Trophoblast cell (in vitro differentiated cells and primary cell): ENCODE measurements around the gene SOX9.
"Not testable (repeated sequence)": the region's sequence is repeated elsewhere in the genome, so short reads cannot be mapped to it uniquely, and the experiment has no call there.

Source experiments
- DNase-seq, 2 donors: peaks; one replicate each; pipeline ENCODE4 v3.0.0-alpha.2; 2016
- H2AFZ ChIP-seq: 2 replicates; pipeline ENCODE4 v1.6.1; 2013; ENCODE audit warnings: low read length, moderate library complexity, mild to moderate bottlenecking; ENCODE audit not compliant: insufficient read depth, poor library complexity
- H2AK5ac ChIP-seq: 2 replicates; pipeline ENCODE4 v1.6.1; 2013; ENCODE audit warnings: mild to moderate bottlenecking, low read length
- H2BK120ac ChIP-seq: 2 replicates; pipeline ENCODE4 v1.6.1; 2013; ENCODE audit warnings: low read length, mild to moderate bottlenecking, moderate library complexity; ENCODE audit not compliant: insufficient read depth, poor library complexity
- H2BK12ac ChIP-seq: 2 replicates; pipeline ENCODE4 v1.6.1; 2013; ENCODE audit warnings: mild to moderate bottlenecking, low read length, moderate library complexity
- H2BK5ac ChIP-seq: 2 replicates; pipeline ENCODE4 v1.6.1; 2013; ENCODE audit warnings: low read length, low read depth, moderate library complexity, mild to moderate bottlenecking; ENCODE audit not compliant: poor library complexity
- H3K14ac ChIP-seq: 2 replicates; pipeline ENCODE4 v1.6.1; 2013; ENCODE audit warnings: mild to moderate bottlenecking, low read length
- H3K18ac ChIP-seq: 2 replicates; pipeline ENCODE4 v1.6.1; 2013; ENCODE audit warnings: mild to moderate bottlenecking, low read length
- H3K23ac ChIP-seq: 2 replicates; pipeline ENCODE4 v1.6.1; 2013; ENCODE audit warnings: low read length
- H3K27ac ChIP-seq: 2 replicates; pipeline ENCODE4 v1.5.1; 2013; ENCODE audit warnings: low read depth, mild to moderate bottlenecking, inconsistent platforms, low read length, moderate library complexity
- H3K27me3 ChIP-seq: 2 replicates; pipeline ENCODE4 v1.6.1; 2013; ENCODE audit warnings: inconsistent platforms, mild to moderate bottlenecking, low read length, moderate library complexity; ENCODE audit not compliant: insufficient read depth
- H3K36me3 ChIP-seq, 2 experiments: 1 replicate in 1 of 2; 2 replicates in 1 of 2; pipeline ENCODE4 v1.6.1; 2013; ENCODE audit warnings: low read length in 2 of 2, mild to moderate bottlenecking in 2 of 2, moderate library complexity in 1 of 2; ENCODE audit not compliant: insufficient read depth in 2 of 2, control insufficient read depth in 1 of 2
- H3K4ac ChIP-seq: 2 replicates; pipeline ENCODE4 v1.6.1; 2013; ENCODE audit warnings: low read depth, mild to moderate bottlenecking, low read length, moderate library complexity
- H3K4me1 ChIP-seq, 2 experiments: 1 replicate in 1 of 2; 2 replicates in 1 of 2; pipeline ENCODE4 v1.6.1; 2013; ENCODE audit warnings: low read length in 2 of 2, mild to moderate bottlenecking in 2 of 2, moderate library complexity in 1 of 2; ENCODE audit not compliant: insufficient read depth in 2 of 2, control insufficient read depth in 1 of 2
- H3K4me2 ChIP-seq: 2 replicates; pipeline ENCODE4 v1.6.1; 2013; ENCODE audit warnings: inconsistent platforms, mild to moderate bottlenecking, low read length, moderate library complexity
- H3K4me3 ChIP-seq: 2 replicates; pipeline ENCODE4 v1.5.1; 2013; ENCODE audit warnings: mild to moderate bottlenecking, low read depth, low read length, inconsistent platforms
- H3K79me1 ChIP-seq: one replicate; pipeline ENCODE4 v1.6.1; 2013; ENCODE audit warnings: low read length
- H3K79me2 ChIP-seq: 2 replicates; pipeline ENCODE4 v1.6.1; 2013; ENCODE audit warnings: low read length, mild to moderate bottlenecking; ENCODE audit not compliant: control insufficient read depth, insufficient read depth, poor library complexity
- H3K9ac ChIP-seq: 2 replicates; pipeline ENCODE4 v1.6.1; 2013; ENCODE audit warnings: mild to moderate bottlenecking, low read length
- H3K9me3 ChIP-seq: 2 replicates; pipeline ENCODE4 v1.6.1; 2013; ENCODE audit warnings: low read depth, mild to moderate bottlenecking, control low read depth, inconsistent platforms, low read length; ENCODE audit not compliant: insufficient read depth
- H4K12ac ChIP-seq: 2 replicates; pipeline ENCODE4 v1.6.1; 2013; ENCODE audit warnings: low read depth, mild to moderate bottlenecking, low read length, moderate library complexity
- H4K8ac ChIP-seq: 2 replicates; pipeline ENCODE4 v1.6.1; 2013; ENCODE audit warnings: low read depth, mild to moderate bottlenecking, low read length, moderate library complexity
- H4K91ac ChIP-seq: one replicate; pipeline ENCODE4 v1.6.1; 2013; ENCODE audit warnings: low read depth, mild to moderate bottlenecking, low read length, moderate library complexity
- WGBS: extraction: QIAGEN DNeasy Blood & Tissue Kit; methylation state at CpG from one replicate; pipeline ENCODE4 v1.1.7; 2013; ENCODE audit warnings: missing lambda C conversion rate; ENCODE audit not compliant: insufficient read length, insufficient coverage; ENCODE audit errors: extremely low coverage; 5-methylcytosine and 5-hydroxymethylcytosine counted together

The SOX9 gene

GRCh38 chr17:72110231-72110941 lies 10.4 kb upstream of the SOX9 start:
- Histone ChIP-seq H4K91ac (no peak overlapping the region), H3K27me3 (no peaks in the 10 kb centered on the region), H3K27ac (no peak overlapping the region), H2AK5ac (no peak overlapping the region), H3K79me1 (no peaks in the 10 kb centered on the region), H3K4me2 (no peak overlapping the region), H3K4ac (no peak overlapping the region), H4K8ac (no peak overlapping the region), H3K9me3 (no peaks in the 10 kb centered on the region), H2BK12ac (no peak overlapping the region), H3K9ac (no peak overlapping the region), H2AFZ (no peak overlapping the region), H3K4me3 (no peak overlapping the region), H2BK120ac (no peak overlapping the region), H2BK5ac (no peak overlapping the region), H3K4me1 (peaks cover 0 to 4% of the 10 kb centered on the region in 2 experiments), H4K12ac (no peak overlapping the region), H3K36me3 (no peaks in the 10 kb centered on the region), H3K23ac (no peak overlapping the region), H3K18ac (no peak overlapping the region), H3K79me2 (no peaks in the 10 kb centered on the region), H3K14ac (no peak overlapping the region)
- DNase-seq = no peak
- 100% methylated on average over 1 of the region's 18 CpGs for WGBS

GRCh38 chr17:72110942-72111318 lies 9.9 kb upstream of the SOX9 start:
- H2BK5ac ChIP-seq = no peak overlapping the region
- no peak overlapping the region for H2AFZ ChIP-seq
- no peak overlapping the region for H2BK12ac ChIP-seq
- H3K4ac ChIP-seq = no peak overlapping the region
- H4K91ac ChIP-seq = no peak overlapping the region
- no peaks in the 10 kb centered on the region for H3K9me3 ChIP-seq
- H3K4me3 ChIP-seq = no peak overlapping the region
- H3K4me2 ChIP-seq = no peak overlapping the region
- H3K79me1 ChIP-seq = no peaks in the 10 kb centered on the region
- no peaks in the 10 kb centered on the region for H3K36me3 ChIP-seq
- DNase-seq = no peak
- WGBS = no CpG with 5 or more reads among the region's 4 CpGs
- H3K9ac ChIP-seq = no peak overlapping the region
- no peaks in the 10 kb centered on the region for H3K27me3 ChIP-seq
- H4K8ac ChIP-seq = no peak overlapping the region
- H4K12ac ChIP-seq = no peak overlapping the region
- H3K18ac ChIP-seq = no peak overlapping the region
- H3K23ac ChIP-seq = no peak overlapping the region
- H2BK120ac ChIP-seq = no peak overlapping the region
- no peak overlapping the region for H2AK5ac ChIP-seq
- H3K79me2 ChIP-seq = no peaks in the 10 kb centered on the region
- no peak overlapping the region for H3K14ac ChIP-seq
- no peak overlapping the region for H3K27ac ChIP-seq
- H3K4me1 ChIP-seq = peaks cover 3 to 7% of the 10 kb centered on the region in 2 experiments

- Histone ChIP-seq H3K4ac (no peak overlapping the region), H3K9ac (no peak overlapping the region), H4K91ac (no peak overlapping the region), H3K79me1 (no peaks in the 10 kb centered on the region), H2AK5ac (no peak overlapping the region), H3K27me3 (peaks cover 2% of the 10 kb centered on the region), H3K79me2 (no peaks in the 10 kb centered on the region), H3K36me3 (no peaks in the 10 kb centered on the region), H3K9me3 (no peaks in the 10 kb centered on the region), H3K18ac (no peak overlapping the region), H2BK5ac (no peak overlapping the region), H2BK12ac (no peak overlapping the region), H2BK120ac (no peak overlapping the region), H3K4me2 (no peak overlapping the region), H3K23ac (peak overlapping the region; percentile 47), H3K27ac (no peak overlapping the region), H2AFZ (no peak overlapping the region), H4K12ac (no peak overlapping the region), H3K14ac (no peak overlapping the region), H4K8ac (no peak overlapping the region), H3K4me1 (peaks cover 3 to 9% of the 10 kb centered on the region in 2 experiments), H3K4me3 (no peak overlapping the region)
- WGBS = no CpG with 5 or more reads among the region's 10 CpGs
- no peak for DNase-seq
Observed at GRCh38 chr17:72111336-72111923, 9.4 kb upstream of the SOX9 start.

GRCh38 chr17:72111926-72112325 lies 8.9 kb upstream of the SOX9 start:
- not testable (repeated sequence) for H3K27me3 ChIP-seq, H3K9me3 ChIP-seq, H4K8ac ChIP-seq, H3K36me3 ChIP-seq, H3K27ac ChIP-seq, H3K9ac ChIP-seq, H2BK5ac ChIP-seq, DNase-seq, H3K4me3 ChIP-seq, H2BK12ac ChIP-seq, H3K4me2 ChIP-seq, H2AFZ ChIP-seq, H2AK5ac ChIP-seq, H2BK120ac ChIP-seq, H3K4ac ChIP-seq, H3K18ac ChIP-seq, H4K12ac ChIP-seq, H3K23ac ChIP-seq, H3K79me2 ChIP-seq, H3K14ac ChIP-seq, H4K91ac ChIP-seq, H3K79me1 ChIP-seq
- H3K4me1 ChIP-seq = peaks cover 6 to 14% of the 10 kb centered on the region in 2 experiments
- WGBS = no CpG with 5 or more reads among the region's 5 CpGs
